H1 (cell line): ENCODE measurements around the gene VDR. TPM values are rescaled to one million over a fixed set of nuclear protein-coding genes. Genes with fewer than 3 reads are reported as not detected.

Experiments
- CTCF ChIA-PET: fragments of 300-600 bp; sonication (Branson Sonifier 250); formaldehyde crosslinking; loops from one replicate; lab custom pipeline; 2021; ENCODE audit not compliant: partially characterized antibody; lab: Charles Lee
- POLR2A ChIA-PET: fragments of 300-600 bp; sonication (Branson Sonifier 250); formaldehyde crosslinking; loops from one replicate; lab custom pipeline; 2021; ENCODE audit warnings: inconsistent platforms; ENCODE audit not compliant: partially characterized antibody; lab: Charles Lee
- DNase-seq, 2 experiments: peaks; one replicate each; pipeline versions ENCODE4 v3.0.0 to v3.0.0-alpha.2; 2010 to 2022; ENCODE audit warnings: low spot score in 2 of 2, low read depth in 1 of 2, mixed read lengths in 1 of 2
- FAIRE-seq: peaks from 2 replicates; lab custom pipeline; 2011; peaks lifted over from hg19 to GRCh38; lab: Jason Lieb, UNC
- H2AFZ ChIP-seq: 2 replicates; pipeline ENCODE4 v1.8.1; 2012; ENCODE audit warnings: low read length, inconsistent platforms
- H2AK5ac ChIP-seq: 2 replicates; pipeline ENCODE4 v1.6.1; 2013; ENCODE audit warnings: low read depth, low read length
- H2BK120ac ChIP-seq: replicated peaks from 2 replicates; pipeline ENCODE3; 2013; ENCODE audit warnings: low read depth, low read length, inconsistent platforms
- H2BK12ac ChIP-seq: 2 replicates; pipeline ENCODE4 v1.6.1; 2013; ENCODE audit warnings: low read depth, low read length
- H2BK15ac ChIP-seq: 2 replicates; pipeline ENCODE4 v1.6.1; 2013; ENCODE audit warnings: low read length
- H2BK20ac ChIP-seq: 2 replicates; pipeline ENCODE4 v1.6.1; 2013; ENCODE audit warnings: low read length
- H2BK5ac ChIP-seq: 2 replicates; pipeline ENCODE4 v1.6.1; 2013; ENCODE audit warnings: low read depth, low read length
- H3K14ac ChIP-seq: 2 replicates; pipeline ENCODE4 v1.6.1; 2013; ENCODE audit warnings: inconsistent platforms; ENCODE audit not compliant: insufficient read length
- H3K18ac ChIP-seq: 2 replicates; pipeline ENCODE4 v1.6.1; 2013; ENCODE audit warnings: low read length; ENCODE audit errors: extremely low read depth
- H3K23ac ChIP-seq: 2 replicates; pipeline ENCODE4 v1.6.1; 2013; ENCODE audit warnings: inconsistent platforms; ENCODE audit not compliant: insufficient read length
- H3K23me2 ChIP-seq: 2 replicates; pipeline ENCODE4 v1.6.1; 2013; ENCODE audit warnings: low read depth, low read length
- H3K27ac ChIP-seq: 2 replicates; pipeline ENCODE4 v1.6.1; 2011; ENCODE audit warnings: low read depth, low read length, inconsistent platforms
- H3K27me3 ChIP-seq, 4 experiments: replicated peaks in 1 of 4; 1 replicate in 1 of 4; 2 replicates in 3 of 4; pipeline versions ENCODE4 v1.6.1 to v1.8.1; 2011 to 2013; ENCODE audit warnings: low read length in 3 of 4, mild to moderate bottlenecking in 3 of 4, inconsistent platforms in 2 of 4, mixed read lengths in 2 of 4, moderate library complexity in 1 of 4; ENCODE audit not compliant: control insufficient read depth in 3 of 4, insufficient read depth in 3 of 4; ENCODE audit errors: extremely low read depth in 1 of 4
- H3K36me3 ChIP-seq, 4 experiments: 2 replicates each; pipeline versions ENCODE4 v1.6.1 to v1.8.1; 2011 to 2013; ENCODE audit warnings: mild to moderate bottlenecking in 4 of 4, low read length in 3 of 4, moderate library complexity in 2 of 4, control low read depth in 1 of 4, inconsistent platforms in 1 of 4; ENCODE audit not compliant: insufficient read depth in 4 of 4, control insufficient read depth in 2 of 4
- H3K4ac ChIP-seq: replicated peaks from 2 replicates; pipeline ENCODE3; 2013; ENCODE audit warnings: low read length, low read depth, mixed read lengths, inconsistent platforms; ENCODE audit not compliant: insufficient read length
- H3K4me1 ChIP-seq, 4 experiments: replicated peaks in 1 of 4; 1 replicate in 1 of 4; 2 replicates in 3 of 4; pipeline versions ENCODE4 v1.6.1 to v1.8.1; 2011 to 2013; ENCODE audit warnings: low read length in 3 of 4, inconsistent platforms in 2 of 4, mixed read lengths in 1 of 4; ENCODE audit not compliant: insufficient read depth in 4 of 4, control insufficient read depth in 3 of 4
- H3K4me2 ChIP-seq, 2 experiments: 2 replicates each; pipeline versions ENCODE4 v1.6.1 to v1.8.1; 2011 to 2013; ENCODE audit warnings: low read depth in 2 of 2, low read length in 2 of 2, control low read depth in 1 of 2, inconsistent platforms in 1 of 2, mild to moderate bottlenecking in 1 of 2; ENCODE audit not compliant: insufficient read depth in 1 of 2
- H3K4me3 ChIP-seq, 4 experiments: fragments of 200-600, 300-600 bp in 1 of 4; sonication (generic), shearing (Covaris generic), sonication (Bioruptor Twin) in 1 of 4; 2 replicates each; pipeline versions ENCODE4 v1.5.1 to v1.8.1; 2011 to 2016; ENCODE audit warnings: low read length in 4 of 4, low read depth in 3 of 4, control low read depth in 2 of 4, inconsistent platforms in 2 of 4, mild to moderate bottlenecking in 2 of 4, mixed read lengths in 1 of 4, moderate library complexity in 1 of 4; ENCODE audit not compliant: insufficient read depth in 2 of 4; ENCODE audit errors: extremely low read depth in 1 of 4
- H3K56ac ChIP-seq: replicated peaks from 2 replicates; pipeline ENCODE3; 2013; ENCODE audit warnings: low read depth, mild to moderate bottlenecking, mixed read lengths, low read length, inconsistent platforms; ENCODE audit not compliant: insufficient read length
- H3K79me1 ChIP-seq: 2 replicates; pipeline ENCODE4 v1.6.1; 2013; ENCODE audit warnings: low read depth, low read length, control low read depth
- H3K79me2 ChIP-seq, 2 experiments: 2 replicates each; pipeline versions ENCODE4 v1.6.1 to v1.8.1; 2012 to 2013; ENCODE audit warnings: low read length in 2 of 2, mild to moderate bottlenecking in 2 of 2, inconsistent platforms in 1 of 2; ENCODE audit not compliant: insufficient read depth in 2 of 2, control insufficient read depth in 1 of 2
- H3K9ac ChIP-seq, 4 experiments: replicated peaks in 1 of 4; 1 replicate in 1 of 4; 2 replicates in 3 of 4; pipeline versions ENCODE4 v1.6.1 to v1.8.1; 2011 to 2013; ENCODE audit warnings: low read depth in 3 of 4, low read length in 3 of 4, control low read depth in 2 of 4, mild to moderate bottlenecking in 2 of 4, moderate library complexity in 2 of 4, inconsistent platforms in 1 of 4; ENCODE audit errors: extremely low read depth in 1 of 4
- H3K9me3 ChIP-seq, 2 experiments: 2 replicates each; pipeline versions ENCODE4 v1.6.1 to v1.8.1; 2012 to 2013; ENCODE audit warnings: mild to moderate bottlenecking in 2 of 2, moderate library complexity in 2 of 2, control low read depth in 1 of 2, inconsistent platforms in 1 of 2, low read depth in 1 of 2, low read length in 1 of 2, mixed read lengths in 1 of 2; ENCODE audit not compliant: insufficient read depth in 2 of 2
- H4K20me1 ChIP-seq, 2 experiments: replicated peaks in 1 of 2; 2 replicates each; pipeline versions ENCODE3 to v1.8.1; 2011 to 2013; ENCODE audit warnings: inconsistent platforms in 2 of 2, low read length in 2 of 2, mild to moderate bottlenecking in 1 of 2; ENCODE audit not compliant: insufficient read depth in 2 of 2, control insufficient read depth in 1 of 2
- H4K5ac ChIP-seq: 2 replicates; pipeline ENCODE4 v1.6.1; 2013; ENCODE audit warnings: low read length, low read depth, mixed read lengths, inconsistent platforms; ENCODE audit not compliant: insufficient read length
- H4K8ac ChIP-seq: 2 replicates; pipeline ENCODE4 v1.8.0; 2013; ENCODE audit warnings: mild to moderate bottlenecking, moderate library complexity, low read length, inconsistent platforms; ENCODE audit not compliant: insufficient read depth; ENCODE audit errors: extremely low read depth
- H4K91ac ChIP-seq: replicated peaks from 2 replicates; pipeline ENCODE3; 2013; ENCODE audit warnings: low read length, mixed read lengths, inconsistent platforms; ENCODE audit not compliant: insufficient read length
- CBX8 ChIP-seq: fragments of 300-800, 300-1000 bp; sonication (generic); IDR thresholded peaks from 2 replicates; pipeline ENCODE4 v1.7.1; 2016; ENCODE audit warnings: low read depth, low read length, borderline replicate concordance
- POU5F1 ChIP-seq: IDR thresholded peaks from 2 replicates; pipeline ENCODE4 v1.6.1; 2011; ENCODE audit warnings: low read depth, mild to moderate bottlenecking, low read length, moderate library complexity
- WGBS, 2 experiments: shearing (Covaris generic) in 1 of 2; methylation state at CpG; one replicate each; pipeline versions ENCODE4 v1.1.6 to v1.1.7; 2013 to 2015; ENCODE audit warnings: low lambda C conversion rate in 2 of 2, mixed read lengths in 2 of 2, inconsistent platforms in 1 of 2, low coverage in 1 of 2, missing lambda C conversion rate in 1 of 2; ENCODE audit not compliant: insufficient replicate concordance in 2 of 2, insufficient coverage in 1 of 2, insufficient read length in 1 of 2; ENCODE audit errors: extremely low coverage in 1 of 2, missing lambda C conversion rate in 1 of 2; 5-methylcytosine and 5-hydroxymethylcytosine counted together
- polyA plus RNA-seq, 7 experiments: library from polyadenylated mRNA; depleted of rRNA in 3 of 7; stranded (reverse) in 5 of 7; unstranded in 2 of 7; fragments of >200 nt in 5 of 7; fragments of 200-250 nt in 2 of 7; gene quantifications; 1 replicate in 5 of 7; 2 replicates in 1 of 7; 4 replicates in 1 of 7; pipeline versions ENCODE4 v1.2.1 to v1.2.3, GENCODE V29; 2011 to 2013; ENCODE audit warnings: missing spikeins in 2 of 7, mixed read lengths in 2 of 7
- total RNA-seq: library from RNA; stranded (reverse); fragmentation: NEBNext Ultra II Directional; extraction: Animal tissue kit (Norgen Biotek cat#: 25700); gene quantifications from 2 replicates; pipeline ENCODE4 v1.2.1, GENCODE V29; 2021

Gene VDR
- total and polyA plus RNA-seq, 2 of the 8 experiments (the other 6 are each of a cell fraction or from before 2014, with no cell fraction given), result 0.44 to 0.65 TPM

GRCh38 chr12:47800582-47800981, 104.2 kb downstream of the VDR start:
- ChIA-PET POLR2A (interaction anchor here (0.8 to 29.3 kb wide), 5 partner anchors 7 to 37 kb away, joined by 3 to 480 read pairs (median 5); no protein-coding TSS in a partner anchor), CTCF (interaction anchor here (1.2 to 58.8 kb wide), 11 partner anchors 10 to 94 kb away, joined by 3 to 2001 read pairs (median 30); partner anchors contain the start of genes HDAC7 and RAPGEF3)
- Histone ChIP-seq H3K9me3 (no peaks in the 10 kb centered on the region), H3K27me3 (no peaks in the 10 kb centered on the region), H3K23ac (no peak overlapping the region), H3K14ac (no peak overlapping the region), H3K4me1 (peaks cover 0 to 13% (median 4%) of the 10 kb centered on the region in 4 experiments; a peak in 5 of 7 replicates), H4K20me1 (peaks cover 8% of the 10 kb centered on the region in 2 experiments), H2AFZ (no peak overlapping the region), H2BK5ac (no peak overlapping the region), H3K9ac (no peak overlapping the region), H4K91ac (no peak overlapping the region), H3K4me3 (no peak overlapping the region), H3K4me2 (no peak overlapping the region), H3K79me1 (peaks cover 3% of the 10 kb centered on the region; the same call in 1 of the 2 replicates), H3K36me3 (peaks cover 0 to 9% (median 3%) of the 10 kb centered on the region in 4 experiments; a peak in 4 of 8 replicates), H3K23me2 (0 out of 2 replicates have a peak, but pooled peaks cover 1% of the 10 kb centered on the region), H2BK20ac (no peak overlapping the region), H2BK120ac (no peak overlapping the region), H3K27ac (no peak overlapping the region), H2BK15ac (no peak overlapping the region), H4K8ac (no peak overlapping the region), H2AK5ac (no peak overlapping the region), H4K5ac (no peak overlapping the region), H3K18ac (no peak overlapping the region), H3K4ac (no peak overlapping the region), H2BK12ac (no peak overlapping the region), H3K56ac (no peak overlapping the region), H3K79me2 (peaks cover 0 to 51% of the 10 kb centered on the region in 2 experiments; a peak in 2 of 4 replicates)
- FAIRE-seq, result no peak
- DNase-seq, result no peak
- WGBS, 2 experiments, result 92% methylated on average over 7 of the region's 7 CpGs; no CpG with 5 or more reads in 1 of the 2 experiments
- TF ChIP-seq CBX8 (no peak), POU5F1 (no peak)
